OCI-LY3 (cell line): ENCODE results near the gene ARID5A.
A peak's percentile ranks its signal among the peaks of the same experiment; 100 is the strongest.

Experiments used
- H2AFZ ChIP-seq: fragments of 200-600, 300-600 bp; shearing (Covaris generic); 2 replicates; pipeline ENCODE4 v1.6.0; 2014; ENCODE audit warnings: antibody characterized with exemption, low read depth, low read length
- H3K27ac ChIP-seq: fragments of 200-600, 300-600 bp; sonication (generic); 2 replicates; pipeline ENCODE4 v1.5.1; 2014; ENCODE audit warnings: mild to moderate bottlenecking, low read length, moderate library complexity, mixed read lengths
- H3K27me3 ChIP-seq: fragments of 200-600, 300-600 bp; sonication (generic); 2 replicates; pipeline ENCODE4 v1.6.1; 2014; ENCODE audit warnings: low read depth, low read length, mixed read lengths
- H3K36me3 ChIP-seq: fragments of 200-600, 300-600 bp; sonication (generic); replicated peaks from 2 replicates; pipeline ENCODE3; 2014; ENCODE audit warnings: low read depth, low read length, mixed read lengths
- H3K4me1 ChIP-seq: fragments of 300-600, 200-600 bp; sonication (generic); 2 replicates; pipeline ENCODE4 v1.6.1; 2014; ENCODE audit warnings: low read length, mixed read lengths
- H3K4me2 ChIP-seq: fragments of 200-600, 300-600 bp; sonication (generic); 2 replicates; pipeline ENCODE4 v1.6.1; 2014; ENCODE audit warnings: low read length, mixed read lengths
- H3K4me3 ChIP-seq: fragments of 300-600, 200-600 bp; sonication (generic); 2 replicates; pipeline ENCODE4 v1.5.1; 2014; ENCODE audit warnings: antibody characterized with exemption, mild to moderate bottlenecking, low read length, moderate library complexity
- H3K79me2 ChIP-seq: fragments of 300-600, 200-600 bp; shearing (Covaris generic); 2 replicates; pipeline ENCODE4 v1.6.1; 2014; ENCODE audit warnings: mild to moderate bottlenecking, low read length, mixed read lengths
- H3K9ac ChIP-seq: fragments of 300-600, 200-600 bp; shearing (Covaris generic); 2 replicates; pipeline ENCODE4 v1.6.0; 2014; ENCODE audit warnings: mild to moderate bottlenecking, low read length, moderate library complexity
- H3K9me3 ChIP-seq: fragments of 200-600, 300-600 bp; shearing (Covaris generic); 2 replicates; pipeline ENCODE4 v1.6.1; 2014; ENCODE audit warnings: low read length, mixed read lengths; ENCODE audit not compliant: insufficient read depth
- H4K20me1 ChIP-seq: fragments of 200-600, 300-600 bp; sonication (generic); 2 replicates; pipeline ENCODE4 v1.6.1; 2016; ENCODE audit warnings: low read length, mixed read lengths; ENCODE audit not compliant: insufficient read depth
- CTCF ChIP-seq: fragments of 200-600, 300-600 bp; sonication (generic); IDR thresholded peaks from 2 replicates; pipeline ENCODE4 v1.5.1; 2014; ENCODE audit warnings: antibody characterized with exemption, low read length, low read depth
- EZH2phosphoT487 ChIP-seq: fragments of 200-600 bp; shearing (Covaris generic); IDR thresholded peaks from 2 replicates; pipeline ENCODE4 v1.6.1; 2018; ENCODE audit warnings: antibody characterized with exemption, mixed run types, low read depth

ARID5A gene

GRCh38 chr2:96501886-96502810 is 34.4 kb upstream of the ARID5A start:
- Histone ChIP-seq H2AFZ (peak overlapping the region; percentile 71; the same call in 1 of the 2 replicates), H4K20me1 (no peaks in the 10 kb centered on the region), H3K4me2 (peak overlapping the region; percentile 65), H3K9ac (peak overlapping the region; percentile 28; the same call in 1 of the 2 replicates), H3K4me3 (peak overlapping the region; percentile 22; the same call in 1 of the 2 replicates), H3K79me2 (no peaks in the 10 kb centered on the region), H3K9me3 (no peaks in the 10 kb centered on the region), H3K36me3 (no peaks in the 10 kb centered on the region), H3K27ac (no peak overlapping the region), H3K4me1 (peaks cover 35% of the 10 kb centered on the region), H3K27me3 (no peaks in the 10 kb centered on the region; the same call in 1 of the 2 replicates)
- TF ChIP-seq EZH2phosphoT487 (no peak), CTCF (no peak)

- Histone ChIP-seq H3K4me1 (peaks cover 39% of the 10 kb centered on the region), H2AFZ (no peak overlapping the region), H4K20me1 (no peaks in the 10 kb centered on the region), H3K4me3 (no peak overlapping the region), H3K27me3 (no peaks in the 10 kb centered on the region; the same call in 1 of the 2 replicates), H3K79me2 (no peaks in the 10 kb centered on the region), H3K9me3 (no peaks in the 10 kb centered on the region), H3K9ac (no peak overlapping the region), H3K27ac (no peak overlapping the region), H3K4me2 (no peak overlapping the region), H3K36me3 (no peaks in the 10 kb centered on the region)
- TF ChIP-seq CTCF (no peak), EZH2phosphoT487 (no peak)
Observed at GRCh38 chr2:96502891-96503636, 33.5 kb upstream of the ARID5A start.

GRCh38 chr2:96503637-96504243 is 32.8 kb upstream of the ARID5A start:
- no peak overlapping the region for H3K4me2 ChIP-seq
- H3K27ac ChIP-seq: no peak overlapping the region
- no peaks in the 10 kb centered on the region for H4K20me1 ChIP-seq
- H3K4me1 ChIP-seq: peaks cover 43% of the 10 kb centered on the region
- no peaks in the 10 kb centered on the region for H3K79me2 ChIP-seq
- H2AFZ ChIP-seq: no peak overlapping the region
- no peak overlapping the region for H3K4me3 ChIP-seq
- TF ChIP-seq EZH2phosphoT487 (no peak), CTCF (no peak)
- H3K27me3 ChIP-seq: peaks cover 3% of the 10 kb centered on the region
- H3K9ac ChIP-seq: no peak overlapping the region
- no peaks in the 10 kb centered on the region for H3K36me3 ChIP-seq
- H3K9me3 ChIP-seq: no peaks in the 10 kb centered on the region
